Prostate gland (tissue), 2 donors: ENCODE data around the gene VWA8. TPM values are rescaled to one million over a fixed set of nuclear protein-coding genes. Genes with fewer than 3 reads are reported as not detected.

Experiments used
- DNase-seq: peaks from one replicate; pipeline ENCODE4 v3.0.0-alpha.2; 2019; ENCODE audit warnings: low spot score
- H3K27ac ChIP-seq, 2 donors: fragments of 200-600 bp; sonication (generic); 2 replicates each; pipeline ENCODE4 v1.5.1; 2017 to 2019
- H3K27me3 ChIP-seq: fragments of 200-600 bp; sonication (generic); replicated peaks from 2 replicates; pipeline ENCODE4 v1.5.1; 2019; ENCODE audit not compliant: insufficient read depth
- H3K36me3 ChIP-seq, 2 donors: fragments of 200-600 bp; sonication (generic); 1 replicate in 1 of 2; 2 replicates in 1 of 2; pipeline versions ENCODE4 v1.5.1 to v1.8.1; 2017 to 2019
- H3K4me1 ChIP-seq: fragments of 200-600 bp; sonication (generic); replicated peaks from 2 replicates; pipeline ENCODE4 v1.5.1; 2019
- H3K4me3 ChIP-seq, 2 donors: fragments of 200-600 bp; sonication (generic); 2 replicates each; pipeline ENCODE4 v1.5.1; 2017 to 2019
- H3K9me3 ChIP-seq: fragments of 200-600 bp; sonication (generic); 2 replicates; pipeline ENCODE4 v1.5.1; 2017
- POLR2A ChIP-seq: fragments of 450-650 bp; IDR thresholded peaks from one replicate; pipeline ENCODE4 v1.6.1; 2016; ENCODE audit warnings: antibody characterized with exemption, mild to moderate bottlenecking
- POLR2AphosphoS5 ChIP-seq: sonication (generic); formaldehyde crosslinking; IDR thresholded peaks from one replicate; pipeline ENCODE4 v1.6.1; 2017; ENCODE audit warnings: antibody characterized with exemption
- WGBS: methylation state at CpG from one replicate; pipeline ENCODE4 v1.1.5; 2018; 5-methylcytosine and 5-hydroxymethylcytosine counted together
- intact Hi-C: fragments of 100-400 bp; cut with DNase I; formaldehyde crosslinking; loops from one replicate; pipeline ENCODE4 v1.14.2; 2022
- total RNA-seq, 2 donors: library from RNA; depleted of rRNA; stranded (reverse); fragments of >200 nt; gene quantifications; one replicate each; pipeline ENCODE4 v1.1.0, GENCODE V29; 2016
- TF ChIP-seq, protein P1 (sequence below), 4 experiments: fragments of 200-600 bp in 2 of 4; fragments of 450-650 bp in 2 of 4; sonication (generic) in 2 of 4; IDR thresholded peaks; 1 replicate in 3 of 4; 2 replicates in 1 of 4; pipeline ENCODE4 v1.5.1; 2016 to 2019; ENCODE audit warnings: antibody characterized with exemption in 4 of 4, mild to moderate bottlenecking in 2 of 4, moderate library complexity in 2 of 4

The VWA8 gene
- total RNA-seq, 2 donors from 2014 or later, result 18.1 to 21.8 TPM

- Histone ChIP-seq H3K4me3 (no peak overlapping the region), H3K4me1 (no peaks in the 10 kb centered on the region), H3K36me3 (no peaks in the 10 kb centered on the region), H3K9me3 (no peaks in the 10 kb centered on the region), H3K27me3 (no peaks in the 10 kb centered on the region), H3K27ac (peak overlapping the region in 1 of 2 donors; percentile 10)
- no peak for DNase-seq
- WGBS, result 20% methylated on average over 12 of the region's 12 CpGs
- intact Hi-C loops, result no loop called here
- TF ChIP-seq, protein P1, sequence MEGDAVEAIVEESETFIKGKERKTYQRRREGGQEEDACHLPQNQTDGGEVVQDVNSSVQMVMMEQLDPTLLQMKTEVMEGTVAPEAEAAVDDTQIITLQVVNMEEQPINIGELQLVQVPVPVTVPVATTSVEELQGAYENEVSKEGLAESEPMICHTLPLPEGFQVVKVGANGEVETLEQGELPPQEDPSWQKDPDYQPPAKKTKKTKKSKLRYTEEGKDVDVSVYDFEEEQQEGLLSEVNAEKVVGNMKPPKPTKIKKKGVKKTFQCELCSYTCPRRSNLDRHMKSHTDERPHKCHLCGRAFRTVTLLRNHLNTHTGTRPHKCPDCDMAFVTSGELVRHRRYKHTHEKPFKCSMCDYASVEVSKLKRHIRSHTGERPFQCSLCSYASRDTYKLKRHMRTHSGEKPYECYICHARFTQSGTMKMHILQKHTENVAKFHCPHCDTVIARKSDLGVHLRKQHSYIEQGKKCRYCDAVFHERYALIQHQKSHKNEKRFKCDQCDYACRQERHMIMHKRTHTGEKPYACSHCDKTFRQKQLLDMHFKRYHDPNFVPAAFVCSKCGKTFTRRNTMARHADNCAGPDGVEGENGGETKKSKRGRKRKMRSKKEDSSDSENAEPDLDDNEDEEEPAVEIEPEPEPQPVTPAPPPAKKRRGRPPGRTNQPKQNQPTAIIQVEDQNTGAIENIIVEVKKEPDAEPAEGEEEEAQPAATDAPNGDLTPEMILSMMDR (IDR thresholded peaks at IDR 0.05), result no peak
- TF ChIP-seq POLR2A, result no peak
- TF ChIP-seq POLR2AphosphoS5, result no peak
These were observed 346.8 kb downstream of the VWA8 start for GRCh38 chr13:41613984-41614661.

DNA sequence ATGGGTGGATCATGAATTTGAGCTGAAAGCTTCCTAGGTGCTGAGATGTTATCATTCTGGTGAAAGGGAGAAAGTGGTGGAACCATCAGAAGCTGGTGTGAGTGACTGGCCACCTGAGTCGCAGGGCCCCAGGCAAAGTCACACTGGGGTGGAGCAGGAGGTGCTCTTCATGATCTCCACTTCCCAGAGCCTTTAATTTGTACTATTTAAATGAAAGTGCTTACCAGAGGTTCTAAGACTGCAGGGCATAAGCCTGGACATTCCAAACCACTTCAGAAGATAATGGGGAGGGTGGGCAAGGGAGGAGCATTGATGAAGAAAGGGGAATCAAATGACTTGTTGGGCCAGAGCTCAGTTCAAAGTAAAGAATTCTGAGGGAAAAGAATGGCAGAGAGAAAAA is 347.4 kb downstream of the VWA8 start:
- Histone ChIP-seq H3K9me3 (no peaks in the 10 kb centered on the region), H3K4me1 (no peaks in the 10 kb centered on the region), H3K27me3 (no peaks in the 10 kb centered on the region), H3K4me3 (no peak overlapping the region), H3K27ac (no peak overlapping the region), H3K36me3 (no peaks in the 10 kb centered on the region)
- no peak for DNase-seq
- intact Hi-C loops, result no loop called here
- 89% methylated on average over 1 of the region's 1 CpG for WGBS
- TF ChIP-seq POLR2AphosphoS5 (no peak), POLR2A (no peak)
- TF ChIP-seq, protein P1 (IDR thresholded peaks at IDR 0.05), result no peak

DNA sequence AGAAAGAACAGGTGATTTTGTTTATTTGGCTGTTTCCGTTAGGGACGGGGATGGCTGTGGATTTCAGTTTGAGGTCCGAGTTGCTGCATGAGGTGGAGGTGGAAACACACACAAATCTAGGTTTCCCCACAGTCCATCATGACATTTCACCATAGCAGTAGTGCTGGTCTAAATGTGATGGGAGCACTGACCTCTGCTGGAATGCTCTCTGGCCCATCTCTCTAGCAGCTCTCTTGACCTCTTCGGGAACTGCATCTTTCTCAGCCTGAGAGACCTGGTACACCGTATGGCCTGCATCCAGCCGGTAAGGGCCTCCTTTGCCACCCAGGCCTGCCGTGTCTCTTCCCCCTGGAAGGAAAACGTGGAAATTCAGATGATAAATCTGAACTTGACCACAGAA is 349.5 kb downstream of the VWA8 start:
- TF ChIP-seq POLR2AphosphoS5, result no peak
- no peak for TF ChIP-seq POLR2A
- TF ChIP-seq, protein P1 (IDR thresholded peaks at IDR 0.05), result no peak
- DNase-seq, result no peak
- H3K27ac ChIP-seq, result peak overlapping the region in 1 of 2 donors; percentile 34
- H3K9me3 ChIP-seq, result no peaks in the 10 kb centered on the region
- intact Hi-C loops, result no loop called here
- no peak overlapping the region for H3K4me3 ChIP-seq
- H3K36me3 ChIP-seq, result no peaks in the 10 kb centered on the region
- H3K27me3 ChIP-seq, result no peaks in the 10 kb centered on the region
- WGBS, result 96% methylated on average over 8 of the region's 8 CpGs
- H3K4me1 ChIP-seq, result no peaks in the 10 kb centered on the region

GRCh38 chr13:41610404-41610803 is 350.5 kb downstream of the VWA8 start:
- Histone ChIP-seq H3K9me3 (no peaks in the 10 kb centered on the region), H3K4me1 (no peaks in the 10 kb centered on the region), H3K36me3 (no peaks in the 10 kb centered on the region), H3K4me3 (no peak overlapping the region), H3K27me3 (no peaks in the 10 kb centered on the region), H3K27ac (peak overlapping the region; percentile 34 to 44)
- peak; percentile 54 for TF ChIP-seq POLR2AphosphoS5
- TF ChIP-seq, protein P1 (IDR thresholded peaks at IDR 0.05), result no peak
- 48% methylated on average over 4 of the region's 4 CpGs for WGBS
- peak; percentile 26 for DNase-seq
- intact Hi-C loops, result no loop called here

DNA sequence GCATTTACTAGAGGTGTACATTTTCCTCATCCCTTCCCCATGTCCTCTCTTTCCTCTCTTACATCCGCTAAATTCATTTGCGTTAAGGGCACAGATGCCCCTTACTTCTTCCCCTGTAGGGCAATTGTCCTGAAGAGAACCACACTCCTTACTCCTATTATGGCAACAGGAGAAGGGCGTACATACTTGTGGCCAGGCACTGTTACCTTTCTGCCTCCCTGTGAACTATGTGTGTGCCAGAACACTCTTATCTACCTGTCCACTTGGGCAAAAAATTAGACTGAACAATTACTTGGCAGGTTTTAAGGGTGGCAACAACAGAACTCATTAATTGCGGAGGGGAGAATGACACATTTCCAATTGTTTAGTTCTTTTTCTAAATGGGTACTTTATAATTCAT is 351.1 kb downstream of the VWA8 start:
- no peaks in the 10 kb centered on the region for H3K9me3 ChIP-seq
- no peak for DNase-seq
- peak overlapping the region in 1 of 2 donors; percentile 34 for H3K27ac ChIP-seq
- H3K4me1 ChIP-seq, result no peaks in the 10 kb centered on the region
- intact Hi-C loops, result no loop called here
- H3K27me3 ChIP-seq, result no peaks in the 10 kb centered on the region
- H3K36me3 ChIP-seq, result no peaks in the 10 kb centered on the region
- H3K4me3 ChIP-seq, result no peak overlapping the region
- TF ChIP-seq, protein P1 (IDR thresholded peaks at IDR 0.05), result no peak
- TF ChIP-seq POLR2AphosphoS5 (no peak), POLR2A (no peak)
- WGBS, result 90% methylated on average over 4 of the region's 4 CpGs
